Gastroesophageal sphincter (tissue), 3 donors: ENCODE data around the gene MAGI3.

Experiments used
- CTCF ChIP-seq, 4 experiments: fragments of 200-600 bp in 2 of 4; fragments of 450-650 bp in 2 of 4; sonication (generic) in 1 of 4; IDR thresholded peaks; one replicate each; pipeline ENCODE4 v1.5.1; 2017 to 2019; ENCODE audit warnings: antibody characterized with exemption in 4 of 4, mild to moderate bottlenecking in 2 of 4, moderate library complexity in 2 of 4
- EP300 ChIP-seq: sonication (generic); formaldehyde crosslinking; IDR thresholded peaks from one replicate; pipeline ENCODE4 v1.6.1; 2017; ENCODE audit warnings: antibody characterized with exemption, mild to moderate bottlenecking
- POLR2A ChIP-seq, 2 donors: fragments of 450-650 bp; IDR thresholded peaks; one replicate each; pipeline ENCODE4 v1.6.1; 2017; ENCODE audit warnings: antibody characterized with exemption in 2 of 2, mild to moderate bottlenecking in 2 of 2, moderate library complexity in 1 of 2
- POLR2AphosphoS5 ChIP-seq: sonication (generic); formaldehyde crosslinking; IDR thresholded peaks from one replicate; pipeline ENCODE4 v1.6.1; 2017; ENCODE audit warnings: antibody characterized with exemption

GRCh38 chr1:113490384-113490783 lies 100.1 kb downstream of the MAGI3 start:
- TF ChIP-seq POLR2AphosphoS5 (no peak), CTCF (IDR thresholded peaks at IDR 0.05) (no peak), POLR2A (IDR thresholded peaks at IDR 0.05) (no peak), EP300 (no peak)
